ENCODE results near the gene DNMT3L.

DNA sequence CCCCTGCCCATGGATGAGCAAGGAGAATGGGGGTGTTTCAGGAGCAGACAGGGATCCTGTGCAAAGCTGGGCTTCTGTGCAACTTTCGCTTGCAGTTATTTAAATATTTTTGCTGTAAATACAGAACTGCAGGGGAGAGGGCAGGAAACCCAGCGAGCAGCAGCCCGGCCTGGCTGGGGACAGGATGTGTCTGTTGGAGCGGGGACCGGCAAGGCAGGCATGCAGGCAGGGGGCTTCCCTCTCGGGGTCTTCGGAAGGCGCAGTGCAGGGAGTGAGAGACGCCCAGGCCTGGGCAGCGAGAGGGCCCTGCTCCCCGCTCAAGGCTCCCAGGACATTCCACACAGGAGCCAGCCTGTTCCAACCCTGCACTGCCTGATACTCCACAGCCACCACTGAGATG, 22.3 kb upstream of the DNMT3L start:
- no peak for TF ChIP-seq POLR2A (IDR thresholded peaks at IDR 0.05)
- TF ChIP-seq, protein P1, sequence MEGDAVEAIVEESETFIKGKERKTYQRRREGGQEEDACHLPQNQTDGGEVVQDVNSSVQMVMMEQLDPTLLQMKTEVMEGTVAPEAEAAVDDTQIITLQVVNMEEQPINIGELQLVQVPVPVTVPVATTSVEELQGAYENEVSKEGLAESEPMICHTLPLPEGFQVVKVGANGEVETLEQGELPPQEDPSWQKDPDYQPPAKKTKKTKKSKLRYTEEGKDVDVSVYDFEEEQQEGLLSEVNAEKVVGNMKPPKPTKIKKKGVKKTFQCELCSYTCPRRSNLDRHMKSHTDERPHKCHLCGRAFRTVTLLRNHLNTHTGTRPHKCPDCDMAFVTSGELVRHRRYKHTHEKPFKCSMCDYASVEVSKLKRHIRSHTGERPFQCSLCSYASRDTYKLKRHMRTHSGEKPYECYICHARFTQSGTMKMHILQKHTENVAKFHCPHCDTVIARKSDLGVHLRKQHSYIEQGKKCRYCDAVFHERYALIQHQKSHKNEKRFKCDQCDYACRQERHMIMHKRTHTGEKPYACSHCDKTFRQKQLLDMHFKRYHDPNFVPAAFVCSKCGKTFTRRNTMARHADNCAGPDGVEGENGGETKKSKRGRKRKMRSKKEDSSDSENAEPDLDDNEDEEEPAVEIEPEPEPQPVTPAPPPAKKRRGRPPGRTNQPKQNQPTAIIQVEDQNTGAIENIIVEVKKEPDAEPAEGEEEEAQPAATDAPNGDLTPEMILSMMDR (IDR thresholded peaks at IDR 0.05), result no peak
